Measurements from ENCODE around the gene GRIK2.

DNA sequence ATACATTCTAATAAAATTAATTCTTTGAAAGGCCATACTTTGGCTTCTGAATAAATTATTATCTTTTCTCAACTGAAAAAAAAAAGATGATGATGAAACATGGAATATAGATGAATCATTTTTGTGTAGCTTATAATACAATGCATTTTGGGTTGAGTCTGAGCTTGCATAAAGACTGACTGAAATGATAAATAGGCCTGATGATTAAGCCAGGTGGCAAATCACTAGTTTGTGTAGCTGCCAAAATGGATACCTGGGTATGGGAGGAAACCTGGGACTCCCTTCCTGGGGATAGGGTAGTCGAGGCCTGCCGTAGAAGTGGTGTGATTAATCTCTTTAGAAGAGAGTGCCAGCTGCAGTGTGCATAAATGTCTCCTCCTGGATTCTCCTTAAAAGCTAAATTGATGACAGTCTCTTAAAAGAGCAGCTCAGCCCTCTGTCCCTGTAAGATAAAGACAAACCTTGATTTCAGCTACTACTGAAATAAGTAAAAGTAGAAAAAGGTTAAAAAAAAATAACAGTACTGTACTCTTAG, 275.1 kb downstream of the GRIK2 start:
- TF ChIP-seq, protein P1, sequence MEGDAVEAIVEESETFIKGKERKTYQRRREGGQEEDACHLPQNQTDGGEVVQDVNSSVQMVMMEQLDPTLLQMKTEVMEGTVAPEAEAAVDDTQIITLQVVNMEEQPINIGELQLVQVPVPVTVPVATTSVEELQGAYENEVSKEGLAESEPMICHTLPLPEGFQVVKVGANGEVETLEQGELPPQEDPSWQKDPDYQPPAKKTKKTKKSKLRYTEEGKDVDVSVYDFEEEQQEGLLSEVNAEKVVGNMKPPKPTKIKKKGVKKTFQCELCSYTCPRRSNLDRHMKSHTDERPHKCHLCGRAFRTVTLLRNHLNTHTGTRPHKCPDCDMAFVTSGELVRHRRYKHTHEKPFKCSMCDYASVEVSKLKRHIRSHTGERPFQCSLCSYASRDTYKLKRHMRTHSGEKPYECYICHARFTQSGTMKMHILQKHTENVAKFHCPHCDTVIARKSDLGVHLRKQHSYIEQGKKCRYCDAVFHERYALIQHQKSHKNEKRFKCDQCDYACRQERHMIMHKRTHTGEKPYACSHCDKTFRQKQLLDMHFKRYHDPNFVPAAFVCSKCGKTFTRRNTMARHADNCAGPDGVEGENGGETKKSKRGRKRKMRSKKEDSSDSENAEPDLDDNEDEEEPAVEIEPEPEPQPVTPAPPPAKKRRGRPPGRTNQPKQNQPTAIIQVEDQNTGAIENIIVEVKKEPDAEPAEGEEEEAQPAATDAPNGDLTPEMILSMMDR (IDR thresholded peaks at IDR 0.05; ENCODE audit: extremely low read depth in 1 of 2, insufficient read depth in 1 of 2, low read depth in 1 of 2, low read length in 2 of 2), result no peak
- TF ChIP-seq EZH2 (IDR thresholded peaks at IDR 0.05; ENCODE audit: borderline replicate concordance, low read depth, low read length, severe bottlenecking) (no peak), POLR2AphosphoS5 (IDR thresholded peaks at IDR 0.05; ENCODE audit: insufficient read depth, low read depth, low read length) (no peak)

Data from endothelial cell of umbilical vein (primary cell).